ENCODE measurements around the gene F5.

F5 gene

DNA sequence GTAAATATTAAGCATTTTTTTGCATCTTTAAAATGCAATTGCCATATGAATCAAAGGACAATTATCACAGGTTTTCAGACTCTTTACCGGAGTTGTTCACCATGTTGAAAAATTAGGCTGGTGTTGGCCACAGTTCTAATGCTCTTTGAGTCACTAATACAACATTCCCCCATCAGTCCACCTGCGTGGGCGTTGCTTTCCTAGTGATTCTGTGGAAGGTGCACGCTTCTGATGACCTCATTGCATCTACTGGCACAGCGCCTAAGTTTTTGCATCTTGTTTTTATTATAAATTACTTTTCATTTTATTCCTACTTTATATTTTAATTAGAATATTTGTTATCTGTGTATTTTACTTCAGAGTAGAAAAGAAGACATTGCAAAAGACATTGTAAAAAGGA is 4.7 kb upstream of the F5 start:
- no peak overlapping the region for H3K4me3 ChIP-seq (ENCODE audit: low read depth, low read length)
- DNase-seq (ENCODE audit: low read depth): no peak

DNA sequence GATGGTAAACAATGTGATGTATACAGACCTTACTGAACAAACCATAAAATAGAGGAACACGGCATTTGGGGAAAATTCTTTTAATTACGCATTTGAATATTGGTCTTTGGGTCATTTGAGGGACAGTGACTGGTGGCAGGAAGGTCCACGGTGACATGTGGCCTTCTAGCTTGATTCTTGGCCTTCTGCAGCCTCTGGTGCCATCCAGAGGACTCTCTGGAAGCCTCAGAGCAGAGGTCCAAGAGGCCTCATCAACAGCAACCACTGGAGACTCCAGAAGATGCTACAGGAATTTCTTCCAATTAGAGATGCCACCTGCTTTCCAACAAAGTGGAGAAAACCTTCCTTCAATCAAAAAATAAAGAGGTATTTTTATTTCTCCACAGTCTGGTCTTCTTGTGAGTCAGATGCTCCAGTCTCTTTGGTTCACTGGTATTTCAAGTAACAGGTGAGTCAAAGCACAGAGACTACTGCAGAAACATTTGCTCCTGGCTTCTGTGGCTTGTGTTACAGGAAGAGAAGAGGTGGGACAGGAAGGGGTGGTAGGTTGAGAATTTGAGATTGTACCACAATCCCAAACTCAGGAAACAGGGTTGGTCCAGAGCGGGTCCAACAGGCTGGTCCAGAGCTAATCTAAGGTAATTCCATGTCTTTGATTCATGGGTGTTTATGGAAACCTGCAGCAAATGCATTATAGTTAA is 2.7 kb upstream of the F5 start:
- no peak for DNase-seq (ENCODE audit: low read depth)
- no peak overlapping the region for H3K4me3 ChIP-seq (ENCODE audit: low read depth, low read length)

DNA sequence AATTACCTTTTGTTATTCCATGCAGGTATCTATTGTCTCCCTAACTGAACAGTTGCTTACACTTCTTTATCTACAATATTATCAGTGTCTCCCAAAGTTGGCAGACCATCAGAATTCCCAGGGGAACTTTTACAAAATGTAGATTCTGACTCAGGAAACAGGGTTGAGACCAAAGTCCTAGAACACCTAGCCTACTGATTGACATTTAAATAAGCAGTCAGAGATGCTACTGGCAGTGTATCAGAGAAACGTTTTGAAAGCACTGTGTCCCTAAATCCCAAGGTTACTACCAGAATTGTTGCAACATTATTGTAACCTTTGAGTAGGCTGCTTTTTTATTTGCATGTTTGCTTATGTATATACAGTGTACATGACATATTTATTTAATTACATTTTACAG is 1.8 kb upstream of the F5 start:
- no peak overlapping the region for H3K4me3 ChIP-seq (ENCODE audit: low read depth, low read length)
- DNase-seq (ENCODE audit: low read depth): no peak

DNA sequence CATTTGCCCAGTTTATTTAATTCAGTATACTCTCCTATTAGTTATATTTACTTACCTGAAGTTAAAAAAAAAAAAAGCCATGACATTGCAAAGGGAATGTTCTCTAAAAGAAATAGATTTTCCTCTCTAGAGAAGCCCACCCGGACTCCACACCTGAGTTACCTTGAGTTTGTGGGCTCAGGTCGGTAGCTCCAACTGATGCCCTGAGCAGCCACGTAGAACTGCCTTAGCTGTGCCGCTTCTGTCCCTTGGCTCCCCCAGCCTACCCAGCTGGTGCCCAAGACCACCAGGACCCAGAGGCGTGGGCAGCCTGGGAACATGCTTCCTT is 250 bp downstream of the F5 start:
- H3K4me3 ChIP-seq (ENCODE audit: low read depth, low read length): no peak overlapping the region
- no peak for DNase-seq (ENCODE audit: low read depth)

DNA sequence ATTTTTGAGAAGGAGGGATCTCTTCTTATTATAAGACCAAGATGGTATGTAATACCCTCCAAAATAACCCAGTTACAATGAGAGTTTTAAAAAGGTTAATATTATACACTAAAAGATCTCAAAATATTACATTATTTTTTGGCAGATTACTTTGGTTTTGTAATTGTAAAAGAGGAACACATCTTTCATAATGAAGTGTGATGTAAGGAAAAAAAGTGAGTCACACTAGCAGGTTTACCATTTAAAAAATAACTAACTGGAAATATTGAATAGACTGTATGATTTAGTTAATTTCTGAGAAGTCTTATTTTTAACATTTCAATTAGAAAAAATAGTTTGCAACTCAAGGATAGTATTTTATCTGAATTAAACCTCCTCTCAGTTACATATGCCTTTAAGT is 1.1 kb downstream of the F5 start:
- no peak overlapping the region for H3K4me3 ChIP-seq (ENCODE audit: low read depth, low read length)
- DNase-seq (ENCODE audit: low read depth): no peak

DNA sequence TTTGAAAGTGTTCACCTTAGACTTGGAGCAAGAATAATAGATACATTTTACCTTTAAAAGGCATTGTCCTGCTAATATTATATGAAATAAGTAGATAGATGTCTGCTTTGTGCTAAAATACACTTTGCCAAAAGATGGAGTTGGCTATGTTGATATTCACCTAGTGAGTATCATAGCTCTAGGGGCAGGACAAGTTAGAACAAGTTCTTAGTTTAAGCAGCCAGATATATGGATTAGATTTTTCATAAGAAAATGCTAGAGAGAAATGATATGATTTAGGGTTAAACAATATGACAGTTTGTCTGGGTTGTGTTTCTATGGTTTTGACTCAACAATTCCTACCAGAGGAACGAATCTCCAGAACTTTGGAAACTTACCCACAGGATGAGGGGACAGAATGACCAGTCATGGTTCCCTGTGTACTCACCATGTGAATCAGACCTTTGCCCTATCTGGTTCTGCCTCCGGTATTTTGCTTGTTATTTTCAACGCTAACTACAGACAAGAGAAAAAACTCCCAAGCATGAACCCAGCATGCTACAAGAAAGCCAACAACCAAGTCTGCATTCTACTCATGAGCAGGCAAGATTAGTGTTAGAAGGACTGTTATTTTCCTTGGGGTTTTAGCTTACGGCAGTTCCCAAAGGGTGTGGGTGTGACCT is 1.7 kb downstream of the F5 start:
- H3K4me3 ChIP-seq (ENCODE audit: low read depth, low read length): no peak overlapping the region
- no peak for DNase-seq (ENCODE audit: low read depth)

DNA sequence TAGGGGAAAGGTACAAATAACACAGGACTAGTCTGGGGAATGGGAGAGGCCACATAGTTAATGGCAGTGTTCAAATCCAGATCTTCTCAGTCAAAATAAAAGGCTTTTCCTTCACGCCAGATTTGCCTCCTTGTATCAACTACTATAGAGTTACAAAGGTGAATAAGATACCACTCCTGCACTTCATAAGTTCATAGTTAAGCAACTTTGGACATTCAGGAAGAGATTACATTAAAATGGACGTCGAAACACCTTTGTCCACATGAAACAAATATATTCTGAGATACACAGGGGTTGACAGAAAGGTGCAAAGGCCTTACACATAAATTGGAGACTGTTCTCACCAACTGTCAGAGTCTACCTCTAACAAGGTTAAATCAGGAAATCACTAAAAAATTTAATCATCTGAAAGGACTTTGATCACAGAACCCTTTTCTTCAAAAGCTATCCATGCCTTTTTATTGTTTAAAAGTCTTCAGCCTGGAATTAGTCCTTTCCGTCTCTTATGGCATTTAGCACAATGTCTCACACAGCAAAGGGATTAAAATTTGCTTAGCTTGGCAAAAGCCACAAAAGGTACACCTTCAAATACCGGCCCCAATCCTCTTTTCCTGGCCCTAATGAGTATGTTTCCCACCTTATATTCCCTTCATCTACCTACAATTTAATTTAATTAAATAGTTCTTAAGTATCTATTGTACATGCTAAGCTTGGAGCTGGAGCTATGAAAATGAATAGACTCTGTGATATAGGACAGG is 8.1 kb downstream of the F5 start:
- no peak overlapping the region for H3K4me3 ChIP-seq (ENCODE audit: low read depth, low read length)
- DNase-seq (ENCODE audit: low read depth): no peak

DNA sequence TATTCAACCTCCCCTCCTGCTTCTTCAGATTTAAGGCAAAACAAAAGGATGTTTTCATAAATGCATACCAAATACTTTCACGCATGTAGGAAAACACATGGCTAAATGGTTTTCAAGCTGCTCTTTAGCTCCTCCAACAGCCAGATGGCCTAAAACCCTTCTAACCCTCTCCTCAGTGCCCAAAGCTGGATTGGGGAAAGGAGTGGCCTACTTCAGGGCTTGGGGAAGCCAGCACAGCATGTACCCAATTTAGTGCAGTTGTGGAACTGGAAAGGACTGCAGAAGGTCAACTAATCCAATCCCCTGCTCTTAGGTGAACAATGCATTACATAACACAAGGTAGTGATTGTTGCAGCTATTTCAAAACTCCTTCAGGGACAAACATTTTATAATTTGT is 9.3 kb downstream of the F5 start:
- DNase-seq (ENCODE audit: low read depth): no peak
- no peak overlapping the region for H3K4me3 ChIP-seq (ENCODE audit: low read depth, low read length)

DNA sequence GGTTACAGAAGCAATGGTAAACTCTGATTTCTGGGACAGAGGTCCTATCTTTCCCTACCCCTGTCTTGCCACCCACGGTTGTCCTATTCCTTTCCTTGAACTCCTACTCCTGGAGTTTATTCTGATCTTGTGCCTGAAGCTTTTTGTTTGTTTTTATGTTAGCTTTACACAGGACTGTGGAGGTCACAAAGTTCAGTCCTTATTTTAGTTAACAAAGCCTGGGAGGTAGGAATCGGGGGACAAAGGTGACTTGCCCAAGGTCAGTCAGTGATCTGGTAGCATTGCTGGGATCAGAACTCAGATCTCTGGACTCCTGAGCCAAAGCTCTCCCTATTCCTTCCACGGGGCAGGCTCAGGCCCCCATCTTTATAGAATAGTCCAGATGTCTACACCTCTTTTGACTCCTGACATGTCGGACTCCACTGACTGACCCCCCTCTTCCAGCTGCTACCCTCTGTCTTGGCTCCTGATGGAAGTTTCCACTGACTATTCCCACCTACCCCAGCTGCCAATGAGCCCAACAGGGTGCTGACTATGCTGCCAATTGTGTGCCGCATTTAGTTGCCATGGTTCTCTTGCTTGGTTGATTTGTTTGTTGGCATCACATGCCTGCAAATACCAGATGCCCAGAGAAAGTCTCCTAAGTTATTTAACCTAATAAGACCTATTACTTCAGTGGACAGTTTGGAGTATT is 9.9 kb downstream of the F5 start:
- DNase-seq (ENCODE audit: low read depth): no peak
- H3K4me3 ChIP-seq (ENCODE audit: low read depth, low read length): no peak overlapping the region

DNA sequence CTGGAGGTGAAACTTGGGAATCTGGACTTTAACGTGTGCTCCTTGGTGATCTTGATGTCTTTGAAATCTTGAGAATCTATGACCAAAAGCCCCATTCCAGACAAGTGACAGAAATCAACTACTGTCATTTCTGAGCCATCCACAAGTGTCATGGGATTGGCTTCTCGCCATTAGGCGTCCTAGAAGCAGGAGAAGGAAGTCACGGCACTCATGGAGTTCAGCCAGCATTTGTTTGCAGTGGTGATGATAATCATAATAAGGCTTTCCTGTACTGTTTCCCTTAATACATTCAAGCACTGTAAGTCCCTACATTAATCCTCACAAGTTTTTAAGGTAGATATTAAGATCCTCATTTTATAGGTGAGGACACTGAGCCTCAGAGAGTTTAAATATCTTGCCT is 11.9 kb downstream of the F5 start:
- no peak for DNase-seq (ENCODE audit: low read depth)
- H3K4me3 ChIP-seq (ENCODE audit: low read depth, low read length): no peak overlapping the region

DNA sequence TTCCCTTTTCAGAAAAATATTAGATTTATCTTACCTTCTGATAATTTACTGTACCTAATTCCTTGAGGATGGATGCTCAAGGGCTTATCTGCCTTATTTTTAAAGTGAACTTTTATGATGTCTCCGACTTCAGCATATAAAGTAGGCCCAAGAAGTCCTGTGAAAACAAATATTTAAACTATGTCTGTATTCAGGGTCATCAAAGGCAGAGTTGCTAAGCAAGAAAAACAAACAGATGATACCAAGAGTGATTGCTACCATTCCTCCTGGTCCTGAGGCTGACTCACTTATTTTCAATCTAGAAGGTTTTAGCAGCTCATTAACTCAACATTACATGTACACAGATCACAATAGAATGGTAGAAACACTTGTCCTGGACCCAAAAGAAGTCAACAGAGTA is 14.1 kb downstream of the F5 start:
- DNase-seq (ENCODE audit: low read depth): no peak
- no peak overlapping the region for H3K4me3 ChIP-seq (ENCODE audit: low read depth, low read length)

DNA sequence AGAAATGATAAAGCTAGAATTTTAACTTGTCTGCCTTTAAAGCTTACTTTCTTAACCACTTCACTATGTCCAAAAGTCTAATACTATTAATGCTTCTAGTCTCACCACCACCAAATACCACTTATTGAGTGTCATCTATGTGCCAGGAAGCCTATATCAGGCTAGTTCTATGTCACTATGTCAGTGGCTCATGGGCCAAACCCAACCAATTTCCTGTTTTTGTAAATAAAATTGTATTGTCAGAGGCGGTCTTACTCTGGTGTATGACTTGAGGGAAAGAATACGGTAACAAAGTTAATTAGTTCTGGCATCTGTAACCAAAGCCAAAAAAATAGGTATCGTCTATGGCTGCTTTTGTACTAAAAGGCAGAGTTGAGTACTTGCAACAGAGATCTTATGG is 14.8 kb downstream of the F5 start:
- H3K4me3 ChIP-seq (ENCODE audit: low read depth, low read length): no peak overlapping the region
- no peak for DNase-seq (ENCODE audit: low read depth)

DNA sequence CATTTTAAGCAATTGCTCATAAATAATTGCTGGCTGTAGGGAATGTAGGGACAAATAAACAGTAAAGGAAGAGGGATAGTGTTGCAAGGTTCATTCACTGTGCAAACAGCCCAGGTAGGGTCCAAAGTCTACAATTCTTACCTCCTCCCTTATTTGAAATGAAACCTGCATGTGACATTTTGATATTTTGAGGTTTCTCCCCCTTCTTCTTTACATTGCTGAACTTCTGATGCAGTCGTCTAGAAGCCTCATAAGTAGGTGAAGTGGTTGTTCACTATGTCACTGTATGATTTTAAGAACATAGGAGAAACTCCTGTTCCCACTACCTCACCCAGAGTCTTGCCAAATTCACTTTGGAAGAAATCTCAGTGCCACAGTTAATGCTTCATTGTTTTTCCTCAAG is 16.1 kb downstream of the F5 start:
- no peak overlapping the region for H3K4me3 ChIP-seq (ENCODE audit: low read depth, low read length)
- no peak for DNase-seq (ENCODE audit: low read depth)

DNA sequence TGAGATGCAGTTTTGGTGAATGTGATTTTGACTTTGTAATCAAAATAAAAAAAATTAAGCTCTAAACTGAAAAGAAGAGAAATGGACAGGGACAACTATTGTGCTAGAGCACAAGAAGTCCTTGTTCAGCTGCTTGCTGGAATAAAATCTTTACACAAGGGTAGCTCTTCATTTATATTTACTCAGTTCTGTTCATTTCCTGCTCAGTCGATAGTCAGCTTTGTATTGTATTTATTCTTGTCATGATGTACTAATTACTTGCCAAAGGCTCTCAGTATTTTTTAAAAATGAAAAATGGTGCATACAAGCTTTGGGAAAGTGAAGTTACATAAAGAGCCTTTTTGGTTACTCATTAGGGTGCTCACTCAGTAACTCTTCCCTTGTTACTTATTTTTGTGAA is 17.8 kb downstream of the F5 start:
- no peak for DNase-seq (ENCODE audit: low read depth)
- H3K4me3 ChIP-seq (ENCODE audit: low read depth, low read length): no peak overlapping the region

DNA sequence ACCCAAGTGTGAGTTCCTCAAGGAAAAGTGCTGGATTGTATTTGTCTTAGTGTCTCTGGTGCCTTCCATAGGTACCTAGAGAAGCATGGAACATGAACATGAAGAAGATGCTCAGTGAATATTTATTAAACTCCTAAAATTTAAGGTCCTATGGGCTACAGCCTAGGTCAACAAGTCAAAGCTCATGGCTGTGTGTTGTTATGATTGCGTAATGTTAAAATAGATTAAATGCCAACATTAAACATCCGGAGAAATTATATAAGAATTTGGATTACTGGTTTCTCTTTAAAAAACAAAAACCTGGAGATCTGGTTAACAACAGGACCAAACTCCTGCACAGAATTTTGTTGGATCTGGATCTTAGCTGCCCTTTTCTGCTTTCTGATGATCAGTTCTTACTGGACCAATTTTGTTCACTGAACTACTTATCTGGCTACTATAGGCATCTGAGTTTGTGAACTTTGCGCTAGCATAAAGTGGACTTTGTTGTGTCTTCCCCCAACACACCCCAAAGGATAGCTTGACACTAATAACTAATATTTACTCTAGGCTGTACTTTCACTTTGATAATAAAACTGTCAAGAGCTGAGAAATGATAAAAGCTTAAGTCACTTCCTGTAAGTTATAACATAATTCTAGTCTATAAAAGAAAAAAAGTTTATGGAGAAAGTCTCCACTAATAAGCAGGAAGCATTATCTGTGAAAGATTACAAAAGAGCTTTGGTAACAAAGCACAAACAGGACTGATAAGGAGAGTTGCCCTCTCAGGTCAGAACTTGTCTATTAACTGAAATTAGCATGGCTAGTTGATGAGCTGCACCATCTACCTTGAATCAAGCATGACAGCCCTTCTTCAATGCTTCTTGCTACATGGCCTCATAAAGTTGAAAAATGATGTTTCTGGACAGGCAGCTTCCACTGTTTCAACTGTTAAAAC is 20.7 kb downstream of the F5 start:
- H3K4me3 ChIP-seq (ENCODE audit: low read depth, low read length): no peak overlapping the region
- no peak for DNase-seq (ENCODE audit: low read depth)

DNA sequence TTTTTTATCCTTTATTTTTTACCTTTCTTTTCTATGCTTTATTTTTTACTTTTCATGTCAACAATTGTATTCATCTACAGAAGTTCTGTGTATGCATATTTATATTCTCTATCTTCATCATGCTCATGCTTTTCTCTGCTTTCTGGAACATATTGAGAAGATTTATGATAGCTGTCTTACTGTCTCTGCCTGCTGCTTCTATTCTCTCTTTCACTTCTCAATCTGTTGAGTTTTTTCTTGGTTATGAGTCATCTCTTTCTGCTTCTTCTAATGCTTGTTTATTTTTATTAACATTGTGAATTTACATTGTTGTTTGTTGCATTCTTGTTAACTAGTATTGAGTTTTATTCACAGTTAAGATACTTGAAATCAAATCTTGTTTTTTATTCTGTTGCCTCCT is 22.6 kb downstream of the F5 start:
- no peak overlapping the region for H3K4me3 ChIP-seq (ENCODE audit: low read depth, low read length)
- no peak for DNase-seq (ENCODE audit: low read depth)

DNA sequence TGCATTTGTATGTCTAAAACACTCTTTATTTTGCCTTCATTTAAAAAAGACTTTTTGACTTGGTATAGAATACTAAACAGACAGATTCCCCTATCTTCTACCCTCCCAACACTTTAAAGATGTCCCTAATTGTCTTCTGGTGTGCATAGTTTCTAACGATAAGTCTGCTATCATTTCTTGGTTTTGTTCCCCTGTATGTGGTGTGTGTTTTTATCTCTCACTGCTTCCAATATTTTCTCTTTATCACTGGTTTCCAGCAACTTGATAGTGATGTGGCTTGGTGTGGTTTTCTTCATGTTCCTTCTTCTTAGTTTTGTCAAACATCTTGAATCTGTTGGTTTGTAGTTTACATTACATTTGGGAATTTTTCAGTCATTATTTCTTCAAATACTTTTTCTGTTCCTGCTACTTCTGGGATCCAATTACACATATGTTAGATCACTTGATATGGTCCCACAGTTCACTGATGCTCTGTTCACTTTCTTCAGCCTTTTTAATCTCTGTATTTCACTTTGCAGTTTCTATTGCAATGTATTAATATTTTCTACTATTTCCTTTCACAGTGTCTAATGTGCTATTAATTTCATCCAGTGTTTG is 23.2 kb downstream of the F5 start:
- no peak for DNase-seq (ENCODE audit: low read depth)

DNA sequence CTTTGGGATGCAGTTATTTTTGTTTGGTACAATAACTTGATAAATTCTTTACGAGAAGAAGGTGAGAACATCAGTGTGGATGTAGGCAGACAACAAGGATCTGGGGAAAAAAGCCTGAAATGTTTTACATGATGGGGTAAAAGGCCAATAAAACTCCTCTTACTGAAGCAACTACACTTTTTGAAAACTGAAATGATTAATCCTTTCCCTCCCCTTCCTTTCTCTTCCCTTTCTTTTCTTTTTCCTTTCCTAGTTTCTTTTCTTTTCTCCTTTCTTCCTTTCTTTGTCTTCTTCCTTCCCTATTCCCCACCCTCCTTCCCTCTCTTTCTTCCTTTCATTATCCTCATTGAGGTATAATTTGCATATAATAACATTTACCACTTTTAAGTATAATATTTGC is 24.6 kb downstream of the F5 start:
- no peak overlapping the region for H3K4me3 ChIP-seq (ENCODE audit: low read depth, low read length)
- no peak for DNase-seq (ENCODE audit: low read depth)

More for the DNA sequence above, 23.2 kb downstream of the F5 start:
- H3K4me3 ChIP-seq (ENCODE audit: low read depth, low read length): no peak overlapping the region

DNA sequence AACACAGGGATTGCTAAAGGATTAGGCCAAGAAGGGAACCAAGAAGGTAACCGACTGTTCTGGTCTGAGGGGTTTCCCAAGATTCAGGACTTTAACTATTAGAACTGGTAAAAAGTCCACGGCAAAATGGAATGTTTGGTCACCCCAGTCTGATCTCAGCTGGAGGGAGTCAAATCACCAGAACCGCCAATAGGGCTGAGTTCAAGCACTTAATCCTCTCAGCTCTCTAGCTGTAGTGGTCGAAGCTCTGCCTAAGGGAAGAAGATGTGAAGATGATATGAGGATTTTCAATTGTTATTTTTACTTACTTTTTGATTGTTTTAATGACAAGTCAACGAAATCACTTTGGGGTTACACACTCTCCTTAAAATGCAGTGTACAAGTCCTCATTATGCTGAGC is 29.1 kb downstream of the F5 start:
- no peak for DNase-seq (ENCODE audit: low read depth)
- H3K4me3 ChIP-seq (ENCODE audit: low read depth, low read length): no peak overlapping the region

All from skeletal muscle cell (primary cell).